ENCODE measurements around the gene SLC9A1. TPM values are rescaled to one million over a fixed set of nuclear protein-coding genes. Genes with fewer than 3 reads are reported as not detected.

Gene SLC9A1
- total RNA-seq, 2 experiments from 2014 or later: 16.0 to 17.8 TPM

- ChIA-PET CTCF (interaction anchor here (0.6 to 7.7 kb wide), 2 partner anchors 15 to 236 kb away, joined by 3 to 74 read pairs; no protein-coding TSS in a partner anchor), POLR2A (no interaction called here)
- Mint-ChIP-seq H3K27ac (no peak overlapping the region), H3K27me3 (no peaks in the 10 kb centered on the region), H3K4me1 (ENCODE audit: low read depth) (no peaks in the 10 kb centered on the region), H3K4me3 (no peak overlapping the region), H3K36me3 (no peaks in the 10 kb centered on the region), H3K9me3 (no peaks in the 10 kb centered on the region)
- no peak for DNase-seq
- intact Hi-C loops (cut with micrococcal nuclease): no loop called here
These were observed 95.8 kb downstream of the SLC9A1 start for GRCh38 chr1:27058966-27059669.

- Mint-ChIP-seq H3K27me3 (no peaks in the 10 kb centered on the region), H3K9me3 (no peaks in the 10 kb centered on the region), H3K36me3 (no peaks in the 10 kb centered on the region), H3K27ac (no peak overlapping the region), H3K4me3 (no peak overlapping the region), H3K4me1 (ENCODE audit: low read depth) (no peaks in the 10 kb centered on the region)
- ChIA-PET POLR2A (no interaction called here), CTCF (interaction anchor here (0.9 to 7.7 kb wide), 2 partner anchors 14 to 39 kb away, joined by 3 to 74 read pairs; no protein-coding TSS in a partner anchor)
- intact Hi-C loops (cut with micrococcal nuclease): no loop called here
- DNase-seq: no peak
These were observed 96.9 kb downstream of the SLC9A1 start for GRCh38 chr1:27057801-27058625.

DNA sequence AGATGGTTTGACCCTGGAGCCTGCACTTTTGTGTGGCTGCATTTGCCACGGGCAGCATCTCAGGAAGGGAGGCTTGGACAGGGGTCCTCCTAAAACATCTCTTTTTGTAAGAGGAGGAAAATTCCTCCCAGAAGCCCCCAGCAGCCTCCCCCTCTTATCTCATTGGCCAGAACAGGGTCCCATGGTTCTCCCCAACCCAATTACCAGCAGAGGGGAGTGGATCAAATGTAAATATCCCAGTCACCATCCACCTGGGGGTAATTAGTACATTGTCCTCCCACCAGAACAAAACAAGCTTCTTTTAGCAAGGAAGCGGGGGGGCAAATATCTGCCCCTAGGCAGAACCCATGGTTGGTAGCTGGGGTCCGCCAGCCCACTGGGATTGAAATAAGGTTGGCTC is 97.5 kb downstream of the SLC9A1 start:
- no peaks in the 10 kb centered on the region for H3K9me3 Mint-ChIP-seq
- H3K36me3 Mint-ChIP-seq: no peaks in the 10 kb centered on the region
- CTCF ChIA-PET: interaction anchor here (0.9 to 7.7 kb wide), 2 partner anchors 13 to 40 kb away, joined by 3 to 74 read pairs; no protein-coding TSS in a partner anchor
- no peak for DNase-seq
- no peak overlapping the region for H3K27ac Mint-ChIP-seq
- H3K27me3 Mint-ChIP-seq: no peaks in the 10 kb centered on the region
- no peak overlapping the region for H3K4me3 Mint-ChIP-seq
- POLR2A ChIA-PET: no interaction called here
- intact Hi-C loops (cut with micrococcal nuclease): no loop called here
- no peaks in the 10 kb centered on the region for H3K4me1 Mint-ChIP-seq (ENCODE audit: low read depth)

DNA sequence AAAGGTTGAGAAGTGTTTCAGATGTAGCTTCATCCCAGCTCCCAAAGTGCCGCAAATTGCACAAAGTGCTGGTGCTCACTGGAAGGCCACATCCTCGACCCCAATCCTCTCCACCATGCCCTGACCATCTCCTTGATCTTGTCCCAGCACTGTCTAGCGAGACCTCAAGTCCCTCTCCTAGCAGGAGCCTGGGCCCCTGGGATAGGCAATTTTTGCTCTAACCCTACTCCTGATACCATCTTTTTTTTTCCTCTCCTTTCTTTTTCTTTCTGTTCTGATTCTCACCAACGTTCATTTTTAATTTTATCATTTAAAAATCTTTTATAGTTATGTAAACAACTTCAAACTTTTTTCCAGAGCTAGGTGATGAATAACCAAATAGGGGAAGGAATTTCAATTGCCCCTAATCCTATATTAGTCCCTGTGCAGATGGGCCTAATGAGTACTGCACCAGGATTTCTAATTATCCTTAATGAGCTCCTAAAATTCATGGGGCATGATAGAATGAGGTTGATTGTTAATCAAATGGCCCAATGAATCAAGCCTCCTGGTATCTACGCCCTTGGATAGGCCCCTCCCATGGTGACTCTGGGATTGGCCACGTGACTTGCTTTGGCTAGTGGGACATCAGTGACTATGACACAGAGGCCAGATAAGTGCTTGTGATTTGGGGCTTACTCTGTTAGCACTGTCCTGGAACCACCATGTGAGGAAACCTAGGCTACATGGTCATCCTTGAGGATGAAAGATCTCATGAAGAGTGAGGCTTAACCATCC is 100.8 kb downstream of the SLC9A1 start:
- H3K36me3 Mint-ChIP-seq: no peaks in the 10 kb centered on the region
- no peak overlapping the region for H3K4me3 Mint-ChIP-seq
- H3K27ac Mint-ChIP-seq: no peak overlapping the region
- DNase-seq: no peak
- no peaks in the 10 kb centered on the region for H3K9me3 Mint-ChIP-seq
- H3K4me1 Mint-ChIP-seq (ENCODE audit: low read depth): no peaks in the 10 kb centered on the region
- ChIA-PET CTCF (interaction anchor here (1.0 to 7.7 kb wide), 4 partner anchors 10 to 48 kb away, joined by 4 to 74 read pairs (median 7); no protein-coding TSS in a partner anchor), POLR2A (no interaction called here)
- no peaks in the 10 kb centered on the region for H3K27me3 Mint-ChIP-seq
- intact Hi-C loops (cut with micrococcal nuclease): no loop called here

GRCh38 chr1:27052527-27052926 is 102.4 kb downstream of the SLC9A1 start:
- Mint-ChIP-seq H3K27me3 (no peaks in the 10 kb centered on the region), H3K9me3 (no peaks in the 10 kb centered on the region), H3K4me1 (ENCODE audit: low read depth) (no peaks in the 10 kb centered on the region), H3K4me3 (no peak overlapping the region), H3K36me3 (no peaks in the 10 kb centered on the region), H3K27ac (no peak overlapping the region)
- CTCF ChIA-PET: interaction anchor here (1.2 to 7.7 kb wide), 3 partner anchors 8 to 56 kb away, joined by 3 to 74 read pairs (median 9); no protein-coding TSS in a partner anchor
- DNase-seq: no peak
- intact Hi-C loops (cut with micrococcal nuclease): no loop called here
- POLR2A ChIA-PET: no interaction called here

DNA sequence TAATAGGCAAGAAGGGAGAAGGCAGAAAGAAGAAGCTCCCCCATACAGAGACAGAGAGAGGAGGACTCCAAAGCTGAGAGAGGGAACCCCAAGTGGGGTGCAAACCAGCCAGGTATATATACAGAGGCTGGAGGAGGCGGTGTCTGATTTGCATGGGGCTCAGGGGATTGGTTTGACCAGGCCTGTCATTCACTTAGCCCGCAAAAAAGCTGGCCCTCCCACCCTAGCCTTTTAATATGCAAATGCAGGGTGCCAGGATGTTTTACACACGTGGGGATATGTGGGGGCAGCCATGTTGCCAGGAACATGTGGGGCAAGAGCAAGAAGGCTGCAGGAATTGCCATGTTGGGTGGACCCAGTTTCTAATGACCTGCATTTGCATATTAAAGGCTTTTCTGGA is 105.3 kb downstream of the SLC9A1 start:
- intact Hi-C loops (cut with micrococcal nuclease): loop anchor here (5.0 to 10.0 kb wide), 2 partner anchors 55 to 233 kb away; partner anchors contain the start of gene TRNP1
- Mint-ChIP-seq H3K4me1 (ENCODE audit: low read depth) (peaks cover 17% of the 10 kb centered on the region), H3K4me3 (no peak overlapping the region), H3K9me3 (no peaks in the 10 kb centered on the region), H3K36me3 (no peaks in the 10 kb centered on the region), H3K27ac (no peak overlapping the region), H3K27me3 (no peaks in the 10 kb centered on the region)
- CTCF ChIA-PET: interaction anchor here (1.6 kb wide), 1 partner anchor 47 kb away, joined by 7 read pairs; no protein-coding TSS in a partner anchor
- POLR2A ChIA-PET: no interaction called here
- peak; percentile 11 for DNase-seq

GRCh38 chr1:27049100-27049499 is 105.8 kb downstream of the SLC9A1 start:
- Mint-ChIP-seq H3K36me3 (no peaks in the 10 kb centered on the region), H3K27me3 (no peaks in the 10 kb centered on the region), H3K27ac (no peak overlapping the region), H3K4me1 (ENCODE audit: low read depth) (peaks cover 19% of the 10 kb centered on the region), H3K9me3 (no peaks in the 10 kb centered on the region), H3K4me3 (no peak overlapping the region)
- intact Hi-C loops (cut with micrococcal nuclease): loop anchor here (5.0 to 10.0 kb wide), 2 partner anchors 54 to 233 kb away; partner anchors contain the start of gene TRNP1
- DNase-seq: no peak
- ChIA-PET CTCF (interaction anchor here (6.6 kb wide), 1 partner anchor 49 kb away, joined by 366 read pairs; no protein-coding TSS in a partner anchor), POLR2A (no interaction called here)

Other genes starting within 250 kb of the SLC9A1 start
- gene NR0B2, start 241.2 kb downstream of the SLC9A1 start, total RNA-seq: not detected
- gene NUDC, start 233.4 kb downstream of the SLC9A1 start, total RNA-seq: 10 to 100 TPM; 90.8 to 97.1 TPM
- gene KDF1, start 194.7 kb downstream of the SLC9A1 start, total RNA-seq: not detected
- gene TRNP1, start 161.4 kb downstream of the SLC9A1 start, total RNA-seq: under 1 TPM; 0.19 to 0.53 TPM
- not detected for gene TENT5B, start 142.3 kb downstream of the SLC9A1 start, total RNA-seq
- 10 to 100 TPM; 30.3 TPM for gene WDTC1, start 79.5 kb upstream of the SLC9A1 start, total RNA-seq
- 10 to 100 TPM; 22.8 to 24.6 TPM for gene TMEM222, start 167.0 kb upstream of the SLC9A1 start, total RNA-seq
- gene SYTL1, start 186.9 kb upstream of the SLC9A1 start, total RNA-seq: 10 to 100 TPM; 27.3 to 30.4 TPM
- 1 to 10 TPM; 8.2 to 9.7 TPM for gene MAP3K6, start 211.8 kb upstream of the SLC9A1 start, total RNA-seq
- not detected for gene FCN3, start 219.7 kb upstream of the SLC9A1 start, total RNA-seq
- gene CD164L2, start 228.2 kb upstream of the SLC9A1 start, total RNA-seq: not detected
- 1 to 10 TPM; 1.3 to 1.5 TPM for gene GPR3, start 237.5 kb upstream of the SLC9A1 start, total RNA-seq